A549 (cell line): ENCODE results near the gene SUSD1. TPM values are rescaled to one million over a fixed set of nuclear protein-coding genes. Genes with fewer than 3 reads are reported as not detected.

Source experiments
- ATAC-seq, 2 experiments: fragments of 200-7000 bp in 1 of 2; fragments of >200 bp in 1 of 2; cut with Nextera tagmentation in 1 of 2; cut with Tn5 transposase in 1 of 2; 3 replicates each; pipeline versions ENCODE4 v1.8.0 to v1.9.1; 2018 to 2020; ENCODE audit warnings: mild to moderate bottlenecking in 1 of 2, moderate library complexity in 1 of 2
- CTCF ChIA-PET: fragments of 300-600 bp; sonication (Branson Sonifier 250); formaldehyde crosslinking; extraction: SDS; loops from one replicate; lab custom pipeline; 2021; ENCODE audit warnings: antibody characterized with exemption, inconsistent platforms; lab: Yijun Ruan, JAX
- POLR2A ChIA-PET: fragments of 350-600 bp; formaldehyde crosslinking; extraction: SDS; loops from one replicate; lab custom pipeline; 2021; ENCODE audit warnings: antibody characterized with exemption, inconsistent platforms; lab: Yijun Ruan, JAX
- DNase-seq, 2 experiments: peaks; one replicate each; pipeline versions ENCODE4 v3.0.0 to v3.0.0-alpha.2; 2011 to 2016; ENCODE audit warnings: low read depth in 1 of 2, low spot score in 1 of 2
- FAIRE-seq: peaks from 2 replicates; lab custom pipeline; 2011; peaks lifted over from hg19 to GRCh38; lab: Jason Lieb, UNC
- H3K27ac ChIP-seq, 2 experiments: fragments of >200 bp; sonication (Bioruptor Twin); formaldehyde crosslinking; 3 replicates each; pipeline ENCODE4 v1.5.1; 2016 to 2017
- H3K4me1 ChIP-seq: fragments of >200 bp; sonication (Bioruptor Twin); formaldehyde crosslinking; 3 replicates; pipeline ENCODE4 v1.6.1; 2016
- H3K4me2 ChIP-seq: fragments of >200 bp; sonication (Bioruptor Twin); formaldehyde crosslinking; 3 replicates; pipeline ENCODE4 v1.6.1; 2016
- H3K4me3 ChIP-seq: fragments of >200 bp; sonication (Bioruptor Twin); formaldehyde crosslinking; 3 replicates; pipeline ENCODE4 v1.5.1; 2016
- H3K9me3 ChIP-seq: fragments of >200 bp; sonication (Bioruptor Twin); formaldehyde crosslinking; 3 replicates; pipeline ENCODE4 v1.6.1; 2016
- ATOH8 ChIP-seq: fragments of 250-450 bp; sonication (Bioruptor Pico); IDR thresholded peaks from 2 replicates; pipeline ENCODE4 v1.5.0; 2020; ENCODE audit warnings: low read depth, mild to moderate bottlenecking, moderate library complexity
- CBX2 ChIP-seq: fragments of 200-600 bp; sonication (generic); IDR thresholded peaks from 2 replicates; pipeline ENCODE4 v1.6.1; 2016; ENCODE audit warnings: low read depth, mild to moderate bottlenecking, borderline replicate concordance
- CBX8 ChIP-seq: fragments of 200-600 bp; sonication (generic); IDR thresholded peaks from 2 replicates; pipeline ENCODE4 v1.6.1; 2016
- CHD4 ChIP-seq: fragments of 200-600 bp; sonication (generic); IDR thresholded peaks from 2 replicates; pipeline ENCODE4 v1.6.1; 2016; ENCODE audit warnings: antibody characterized with exemption, mild to moderate bottlenecking, borderline replicate concordance
- CTCF ChIP-seq: fragments of >200 bp; sonication (Bioruptor Twin); formaldehyde crosslinking; IDR thresholded peaks from 3 replicates; pipeline ENCODE4 v1.5.1; 2016
- E2F6 ChIP-seq: IDR thresholded peaks from 2 replicates; pipeline ENCODE4 v1.6.1; 2012; ENCODE audit warnings: low read depth, borderline replicate concordance
- EHF ChIP-seq: fragments of 250-450 bp; sonication (Bioruptor Pico); IDR thresholded peaks from 2 replicates; pipeline ENCODE4 v1.5.0; 2020; ENCODE audit warnings: mild to moderate bottlenecking
- EHMT2 ChIP-seq: fragments of 200-600 bp; sonication (generic); IDR thresholded peaks from 2 replicates; pipeline ENCODE4 v1.6.1; 2016; ENCODE audit warnings: antibody characterized with exemption, low read depth, mild to moderate bottlenecking, moderate library complexity
- ESRRA ChIP-seq: fragments of 150-350 bp; IDR thresholded peaks from 2 replicates; pipeline ENCODE4 v1.6.1; 2014; ENCODE audit warnings: mild to moderate bottlenecking, low read length, borderline replicate concordance
- HDAC2 ChIP-seq: fragments of 200-600 bp; sonication (generic); IDR thresholded peaks from 2 replicates; pipeline ENCODE4 v1.6.1; 2016
- HES2 ChIP-seq: fragments of >200 bp; sonication (Bioruptor Twin); formaldehyde crosslinking; IDR thresholded peaks from 2 replicates; pipeline ENCODE4 v1.6.1; 2016
- HEYL ChIP-seq: fragments of 250-450 bp; sonication (Bioruptor Pico); IDR thresholded peaks from 2 replicates; pipeline ENCODE4 v1.8.0; 2021; ENCODE audit warnings: mild to moderate bottlenecking, moderate library complexity
- MAFK ChIP-seq: fragments of 450-650 bp; IDR thresholded peaks from 2 replicates; pipeline ENCODE4 v1.6.1; 2014; ENCODE audit not compliant: partially characterized antibody
- MAX ChIP-seq: IDR thresholded peaks from 2 replicates; pipeline ENCODE4 v1.6.1; 2012
- MAZ ChIP-seq: fragments of 150-350 bp; IDR thresholded peaks from 2 replicates; pipeline ENCODE4 v1.6.1; 2014; ENCODE audit warnings: antibody characterized with exemption, low read depth, low read length, borderline replicate concordance
- NFE2L2 ChIP-seq: fragments of 150-350 bp; conservative IDR thresholded peaks from 2 replicates; pipeline ENCODE4 v1.6.1; 2014; ENCODE audit warnings: low read length
- NPAS2 ChIP-seq: fragments of 250-450 bp; sonication (Bioruptor Pico); IDR thresholded peaks from 2 replicates; pipeline ENCODE4 v1.8.0; 2022; ENCODE audit warnings: mild to moderate bottlenecking, moderate library complexity, borderline replicate concordance
- PHF8 ChIP-seq: fragments of 200-600 bp; sonication (generic); IDR thresholded peaks from 2 replicates; pipeline ENCODE4 v1.6.1; 2016; ENCODE audit warnings: low read depth, mild to moderate bottlenecking, antibody characterized with exemption, moderate library complexity, borderline replicate concordance
- RCOR1 ChIP-seq: fragments of 150-350 bp; IDR thresholded peaks from 2 replicates; pipeline ENCODE4 v1.6.1; 2014; ENCODE audit warnings: antibody characterized with exemption, low read length, low read depth
- REST ChIP-seq: fragments of 200-600 bp; sonication (generic); IDR thresholded peaks from 2 replicates; pipeline ENCODE4 v1.6.1; 2016; ENCODE audit warnings: antibody characterized with exemption, mild to moderate bottlenecking, moderate library complexity
- RFX5 ChIP-seq: fragments of 450-650 bp; IDR thresholded peaks from 2 replicates; pipeline ENCODE4 v1.7.1; 2014; ENCODE audit warnings: antibody characterized with exemption, mild to moderate bottlenecking, moderate library complexity
- RNF2 ChIP-seq: fragments of 200-600 bp; sonication (generic); IDR thresholded peaks from 2 replicates; pipeline ENCODE4 v1.6.1; 2016; ENCODE audit warnings: low read depth, mild to moderate bottlenecking, antibody characterized with exemption, moderate library complexity, borderline replicate concordance
- USF2 ChIP-seq: fragments of 450-650 bp; IDR thresholded peaks from 2 replicates; pipeline ENCODE4 v1.6.1; 2014; ENCODE audit warnings: antibody characterized with exemption
- ZFP36 ChIP-seq: fragments of 450-650 bp; IDR thresholded peaks from 2 replicates; pipeline ENCODE4 v1.6.1; 2014; ENCODE audit warnings: borderline replicate concordance; ENCODE audit not compliant: partially characterized antibody
- WGBS: methylation state at CpG from one replicate; pipeline ENCODE4 v1.1.6; 2017; ENCODE audit errors: missing lambda C conversion rate; 5-methylcytosine and 5-hydroxymethylcytosine counted together
- polyA plus RNA-seq, 4 experiments: library from polyadenylated mRNA; depleted of rRNA in 3 of 4; stranded (reverse); fragments of >200 nt; fragmentation: RNase III in 1 of 4; extraction: RNeasy Plus Mini Kit Qiagen cat#74134 plus additional on column Dnase treatment in 1 of 4; gene quantifications; 2 replicates in 3 of 4; 3 replicates in 1 of 4; pipeline ENCODE4 v1.2.3, GENCODE V29; 2011 to 2017
- TF ChIP-seq, protein P1 (sequence below): IDR thresholded peaks from 2 replicates; pipeline ENCODE4 v1.6.1; 2012

The SUSD1 gene
- polyA plus RNA-seq, 2 of the 4 experiments (the other 2 are of a cell fraction): 15.7 to 18.6 TPM

GRCh38 chr9:112078432-112078831, 96.7 kb downstream of the SUSD1 start (continued):
- TF ChIP-seq NFE2L2: no peak
- TF ChIP-seq HDAC2: no peak
- TF ChIP-seq, all 56 proteins: peak for 0

- ATAC-seq (no peak), FAIRE-seq (no peak), DNase-seq (no peak)
- H3K9me3 ChIP-seq: no peaks in the 10 kb centered on the region
- H3K27ac ChIP-seq: peak overlapping the region in 1 of 2 experiments; percentile 86; a peak in 1 of 6 replicates
- POLR2A ChIA-PET: no interaction called here
- CTCF ChIA-PET: interaction anchor here (1.2 to 3.6 kb wide), 4 partner anchors 21 to 317 kb away, joined by 3 to 27 read pairs (median 11); no protein-coding TSS in a partner anchor
- WGBS: 94% methylated on average over 7 of the region's 7 CpGs
- H3K4me3 ChIP-seq: no peak overlapping the region
- H3K4me1 ChIP-seq: peaks cover 27% of the 10 kb centered on the region
- TF ChIP-seq USF2 (no peak), EHMT2 (no peak), HES2 (no peak), MAZ (no peak), NPAS2 (CRISPR knock-in tag) (no peak), CBX2 (no peak), ESRRA (no peak), CHD4 (no peak), EHF (no peak), E2F6 (no peak), PHF8 (no peak), HDAC2 (no peak), MAX (no peak), ZFP36 (no peak), MAFK (no peak), RCOR1 (no peak), CBX8 (no peak), CTCF (no peak)
- H3K4me2 ChIP-seq: no peak overlapping the region
Measured at GRCh38 chr9:112076814-112077213, 98.3 kb downstream of the SUSD1 start.

- CTCF ChIA-PET: interaction anchor here (0.6 to 4.7 kb wide), 67 partner anchors 9 to 1164 kb away, joined by 3 to 131 read pairs (median 5); partner anchors contain the start of genes PTBP3 and UGCG
- FAIRE-seq (no peak), ATAC-seq (peak; percentile 15 to 18; a peak in 3 of 6 replicates), DNase-seq (no peak)
- POLR2A ChIA-PET: interaction anchor here (0.7 to 2.7 kb wide), 7 partner anchors 9 to 314 kb away, joined by 4 to 24 read pairs (median 5); partner anchors contain the start of gene UGCG
- Histone ChIP-seq H3K9me3 (no peaks in the 10 kb centered on the region), H3K4me1 (peaks cover 27% of the 10 kb centered on the region), H3K4me2 (no peak overlapping the region; the same call in 2 of the 3 replicates), H3K4me3 (no peak overlapping the region), H3K27ac (peak overlapping the region; percentile 65 to 86; a peak in 5 of 6 replicates)
- TF ChIP-seq MAZ (no peak), REST (no peak), ATOH8 (CRISPR knock-in tag) (no peak), CBX2 (no peak), HEYL (CRISPR knock-in tag) (no peak), RNF2 (no peak), MAX (no peak), ESRRA (no peak), RFX5 (no peak)
- TF ChIP-seq, protein P1, sequence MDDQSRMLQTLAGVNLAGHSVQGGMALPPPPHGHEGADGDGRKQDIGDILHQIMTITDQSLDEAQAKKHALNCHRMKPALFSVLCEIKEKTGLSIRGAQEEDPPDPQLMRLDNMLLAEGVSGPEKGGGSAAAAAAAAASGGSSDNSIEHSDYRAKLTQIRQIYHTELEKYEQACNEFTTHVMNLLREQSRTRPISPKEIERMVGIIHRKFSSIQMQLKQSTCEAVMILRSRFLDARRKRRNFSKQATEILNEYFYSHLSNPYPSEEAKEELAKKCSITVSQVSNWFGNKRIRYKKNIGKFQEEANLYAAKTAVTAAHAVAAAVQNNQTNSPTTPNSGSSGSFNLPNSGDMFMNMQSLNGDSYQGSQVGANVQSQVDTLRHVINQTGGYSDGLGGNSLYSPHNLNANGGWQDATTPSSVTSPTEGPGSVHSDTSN: no peak
- 5% methylated on average over 2 of the region's 2 CpGs for WGBS
Measured at GRCh38 chr9:112075009-112075378, 100.1 kb downstream of the SUSD1 start.
